H9 (cell line): ENCODE data around the gene CLUH. TPM values are rescaled to one million over a fixed set of nuclear protein-coding genes. Genes with fewer than 3 reads are reported as not detected.

ENCODE experiments used
- DNase-seq: peaks from one replicate; pipeline ENCODE4 v3.0.0-alpha.2; 2017
- H2AFZ ChIP-seq: one replicate; pipeline ENCODE4 v1.6.1; 2013; ENCODE audit warnings: mild to moderate bottlenecking, low read length, control low read depth, moderate library complexity
- H2AK5ac ChIP-seq: 2 replicates; pipeline ENCODE4 v1.6.1; 2013; ENCODE audit warnings: low read length, control low read depth, mixed read lengths; ENCODE audit not compliant: insufficient read length
- H2BK120ac ChIP-seq: one replicate; pipeline ENCODE4 v1.6.1; 2013; ENCODE audit warnings: low read depth, mild to moderate bottlenecking, low read length, control low read depth, inconsistent platforms; ENCODE audit not compliant: poor library complexity, severe bottlenecking
- H2BK12ac ChIP-seq: 2 replicates; pipeline ENCODE4 v1.6.1; 2013; ENCODE audit warnings: low read length, control low read depth, mixed read lengths, low read depth; ENCODE audit not compliant: insufficient read length
- H2BK15ac ChIP-seq: 2 replicates; pipeline ENCODE4 v1.6.1; 2013; ENCODE audit warnings: low read depth, low read length, control low read depth
- H2BK20ac ChIP-seq: one replicate; pipeline ENCODE4 v1.6.1; 2013; ENCODE audit warnings: low read depth, mild to moderate bottlenecking, low read length, control low read depth, inconsistent platforms; ENCODE audit not compliant: poor library complexity, severe bottlenecking
- H2BK5ac ChIP-seq: 2 replicates; pipeline ENCODE4 v1.6.1; 2013; ENCODE audit warnings: low read length, control low read depth, mixed read lengths; ENCODE audit not compliant: insufficient read length
- H3K14ac ChIP-seq: 2 replicates; pipeline ENCODE4 v1.6.1; 2013; ENCODE audit warnings: low read length, control low read depth; ENCODE audit not compliant: insufficient read depth
- H3K18ac ChIP-seq: 2 replicates; pipeline ENCODE4 v1.6.1; 2013; ENCODE audit warnings: low read depth, mild to moderate bottlenecking, mixed read lengths, low read length, control low read depth; ENCODE audit not compliant: insufficient read length
- H3K23ac ChIP-seq: 2 replicates; pipeline ENCODE4 v1.6.1; 2013; ENCODE audit warnings: low read length, control low read depth, mixed read lengths, low read depth; ENCODE audit not compliant: insufficient read length
- H3K23me2 ChIP-seq: 2 replicates; pipeline ENCODE4 v1.6.1; 2013; ENCODE audit warnings: low read depth, mild to moderate bottlenecking, mixed read lengths, low read length, control low read depth; ENCODE audit not compliant: insufficient read length, poor library complexity, severe bottlenecking
- H3K27ac ChIP-seq: 2 replicates; pipeline ENCODE4 v1.5.1; 2013; ENCODE audit warnings: low read length, control low read depth, mixed read lengths, low read depth; ENCODE audit not compliant: insufficient read length
- H3K27me3 ChIP-seq: 2 replicates; pipeline ENCODE4 v1.6.1; 2013; ENCODE audit warnings: low read length, control low read depth, inconsistent platforms; ENCODE audit not compliant: insufficient read depth
- H3K4ac ChIP-seq: 2 replicates; pipeline ENCODE4 v1.6.1; 2013; ENCODE audit warnings: low read depth, mild to moderate bottlenecking, control low read depth, inconsistent platforms, low read length, moderate library complexity
- H3K4me1 ChIP-seq: 2 replicates; pipeline ENCODE4 v1.6.1; 2013; ENCODE audit warnings: low read length, control low read depth, inconsistent platforms; ENCODE audit not compliant: insufficient read depth
- H3K4me2 ChIP-seq: 2 replicates; pipeline ENCODE4 v1.6.1; 2013; ENCODE audit warnings: low read length, control low read depth, mixed read lengths; ENCODE audit not compliant: insufficient read length, insufficient read depth
- H3K56ac ChIP-seq: 2 replicates; pipeline ENCODE4 v1.6.1; 2013; ENCODE audit warnings: low read depth, mild to moderate bottlenecking, mixed read lengths, low read length, control low read depth; ENCODE audit not compliant: insufficient read length
- H3K79me1 ChIP-seq: 2 replicates; pipeline ENCODE4 v1.6.1; 2013; ENCODE audit warnings: low read depth, mild to moderate bottlenecking, moderate library complexity, low read length, control low read depth, inconsistent platforms; ENCODE audit not compliant: insufficient read depth, poor library complexity, severe bottlenecking
- H3K79me2 ChIP-seq: 2 replicates; pipeline ENCODE4 v1.6.1; 2013; ENCODE audit warnings: low read length, control low read depth, inconsistent platforms; ENCODE audit not compliant: insufficient read depth
- H3K9ac ChIP-seq: 2 replicates; pipeline ENCODE4 v1.6.1; 2013; ENCODE audit warnings: low read length, control low read depth, mixed read lengths; ENCODE audit not compliant: insufficient read length; ENCODE audit errors: extremely low read depth
- H3K9me3 ChIP-seq: one replicate; pipeline ENCODE4 v1.6.1; 2013; ENCODE audit warnings: low read depth, low read length, inconsistent platforms; ENCODE audit not compliant: control insufficient read depth
- H3T11ph ChIP-seq: one replicate; pipeline ENCODE4 v1.6.1; 2013; ENCODE audit warnings: mild to moderate bottlenecking, low read length, control low read depth, inconsistent platforms
- H4K20me1 ChIP-seq: one replicate; pipeline ENCODE4 v1.6.1; 2013; ENCODE audit not compliant: control insufficient read depth, insufficient read length, insufficient read depth
- H4K5ac ChIP-seq: 2 replicates; pipeline ENCODE4 v1.6.1; 2013; ENCODE audit warnings: low read depth, mild to moderate bottlenecking, mixed read lengths, low read length, control low read depth; ENCODE audit not compliant: insufficient read length
- H4K8ac ChIP-seq: replicated peaks from 2 replicates; pipeline ENCODE4 v1.6.1; 2013; ENCODE audit warnings: low read length, control low read depth, mixed read lengths, low read depth; ENCODE audit not compliant: insufficient read length
- H4K91ac ChIP-seq: 2 replicates; pipeline ENCODE4 v1.6.1; 2013; ENCODE audit warnings: low read depth, mild to moderate bottlenecking, moderate library complexity, mixed read lengths, low read length, control low read depth; ENCODE audit not compliant: insufficient read length
- H3K27ac Mint-ChIP-seq, 3 experiments: 2 replicates in 2 of 3; 3 replicates in 1 of 3; pipeline ENCODE4 v1.8.0; 2020 to 2021; ENCODE audit warnings: mixed read lengths in 3 of 3, mild to moderate bottlenecking in 1 of 3, moderate library complexity in 1 of 3
- H3K27me3 Mint-ChIP-seq: 2 replicates; pipeline ENCODE4 v1.8.0; 2021; ENCODE audit warnings: low read depth, mild to moderate bottlenecking, moderate library complexity, mixed read lengths
- H3K36me3 Mint-ChIP-seq, 3 experiments: 2 replicates in 2 of 3; 3 replicates in 1 of 3; pipeline ENCODE4 v1.8.0; 2020 to 2021; ENCODE audit warnings: low read depth in 3 of 3, mixed read lengths in 3 of 3; ENCODE audit not compliant: insufficient read depth in 1 of 3
- H3K4me1 Mint-ChIP-seq, 2 experiments: 2 replicates each; pipeline ENCODE4 v1.8.0; 2020; ENCODE audit warnings: mixed read lengths in 2 of 2
- H3K4me3 Mint-ChIP-seq, 2 experiments: 2 replicates in 1 of 2; 3 replicates in 1 of 2; pipeline ENCODE4 v1.8.0; 2020 to 2021; ENCODE audit warnings: mild to moderate bottlenecking in 2 of 2, mixed read lengths in 2 of 2, moderate library complexity in 1 of 2
- H3K9me3 Mint-ChIP-seq, 2 experiments: 2 replicates in 1 of 2; 3 replicates in 1 of 2; pipeline ENCODE4 v1.8.0; 2020; ENCODE audit warnings: mild to moderate bottlenecking in 2 of 2, mixed read lengths in 2 of 2, moderate library complexity in 1 of 2
- WGBS: extraction: QIAGEN DNeasy Blood & Tissue Kit; methylation state at CpG from one replicate; pipeline ENCODE4 v1.1.7; 2013; ENCODE audit warnings: missing lambda C conversion rate, low lambda C conversion rate, mixed read lengths; ENCODE audit not compliant: insufficient read length; ENCODE audit errors: extremely low coverage; 5-methylcytosine and 5-hydroxymethylcytosine counted together
- total RNA-seq: library from RNA; stranded (reverse); gene quantifications from 2 replicates; pipeline ENCODE4 v1.2.1, GENCODE V29; 2021
- TF ChIP-seq, protein P1 (sequence below): fragments of 200-600 bp; sonication (generic); conservative IDR thresholded peaks from 3 replicates; pipeline ENCODE4 v1.8.0; 2021; ENCODE audit warnings: antibody characterized with exemption, mild to moderate bottlenecking

Gene CLUH
- total RNA-seq, 1 experiment from 2014 or later, result 91.3 TPM

GRCh38 chr17:2691069-2691871, 20.3 kb downstream of the CLUH start:
- no peak overlapping the region for H3K56ac ChIP-seq
- H4K5ac ChIP-seq, result no peak overlapping the region
- no peak overlapping the region for H3T11ph ChIP-seq
- H2AFZ ChIP-seq, result no peak overlapping the region
- H3K4me2 ChIP-seq, result no peak overlapping the region
- no peak overlapping the region for H2AK5ac ChIP-seq
- H3K14ac ChIP-seq, result no peak overlapping the region; the same call in 1 of the 2 replicates
- H2BK20ac ChIP-seq, result no peak overlapping the region
- no peak overlapping the region for H3K9ac ChIP-seq
- H3K27ac Mint-ChIP-seq, result no peak overlapping the region
- H3K23me2 ChIP-seq, result no peaks in the 10 kb centered on the region
- WGBS, result no CpG with 5 or more reads among the region's 62 CpGs
- H3K9me3 ChIP-seq, result no peaks in the 10 kb centered on the region
- H2BK120ac ChIP-seq, result no peak overlapping the region
- H4K8ac ChIP-seq, result no peak overlapping the region
- no peak overlapping the region for H3K18ac ChIP-seq
- H3K4me1 Mint-ChIP-seq, result peaks cover 5 to 10% of the 10 kb centered on the region in 2 experiments
- H3K4me3 Mint-ChIP-seq, result no peak overlapping the region
- no peak overlapping the region for H3K23ac ChIP-seq
- no peaks in the 10 kb centered on the region for H4K20me1 ChIP-seq
- no peak overlapping the region for H2BK5ac ChIP-seq
- no peak overlapping the region for H2BK15ac ChIP-seq
- no peak overlapping the region for H3K4ac ChIP-seq
- H4K91ac ChIP-seq, result no peak overlapping the region
- no peaks in the 10 kb centered on the region for H3K79me2 ChIP-seq
- peaks cover 5 to 20% (median 19%) of the 10 kb centered on the region in 3 experiments; a peak in 6 of 7 replicates for H3K36me3 Mint-ChIP-seq
- TF ChIP-seq, protein P1, sequence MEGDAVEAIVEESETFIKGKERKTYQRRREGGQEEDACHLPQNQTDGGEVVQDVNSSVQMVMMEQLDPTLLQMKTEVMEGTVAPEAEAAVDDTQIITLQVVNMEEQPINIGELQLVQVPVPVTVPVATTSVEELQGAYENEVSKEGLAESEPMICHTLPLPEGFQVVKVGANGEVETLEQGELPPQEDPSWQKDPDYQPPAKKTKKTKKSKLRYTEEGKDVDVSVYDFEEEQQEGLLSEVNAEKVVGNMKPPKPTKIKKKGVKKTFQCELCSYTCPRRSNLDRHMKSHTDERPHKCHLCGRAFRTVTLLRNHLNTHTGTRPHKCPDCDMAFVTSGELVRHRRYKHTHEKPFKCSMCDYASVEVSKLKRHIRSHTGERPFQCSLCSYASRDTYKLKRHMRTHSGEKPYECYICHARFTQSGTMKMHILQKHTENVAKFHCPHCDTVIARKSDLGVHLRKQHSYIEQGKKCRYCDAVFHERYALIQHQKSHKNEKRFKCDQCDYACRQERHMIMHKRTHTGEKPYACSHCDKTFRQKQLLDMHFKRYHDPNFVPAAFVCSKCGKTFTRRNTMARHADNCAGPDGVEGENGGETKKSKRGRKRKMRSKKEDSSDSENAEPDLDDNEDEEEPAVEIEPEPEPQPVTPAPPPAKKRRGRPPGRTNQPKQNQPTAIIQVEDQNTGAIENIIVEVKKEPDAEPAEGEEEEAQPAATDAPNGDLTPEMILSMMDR, result no peak
- no peaks in the 10 kb centered on the region for H3K4me1 ChIP-seq
- no peaks in the 10 kb centered on the region for H3K9me3 Mint-ChIP-seq
- no peaks in the 10 kb centered on the region for H3K27me3 ChIP-seq
- no peak overlapping the region for H2BK12ac ChIP-seq
- H3K79me1 ChIP-seq, result no peaks in the 10 kb centered on the region
- no peak for DNase-seq
- H3K27ac ChIP-seq, result no peak overlapping the region
- no peaks in the 10 kb centered on the region for H3K27me3 Mint-ChIP-seq
